Measurements from ENCODE around the gene PARVA. TPM values are rescaled to one million over a fixed set of nuclear protein-coding genes. Genes with fewer than 3 reads are reported as not detected.

Gene PARVA
- total RNA-seq, 4 donors from 2014 or later: 10.0 to 25.0 (median 14.2) TPM

- intact Hi-C loops (cut with DNase I; ENCODE audit: low total_unique reads): loop anchor here (5.0 kb wide), 1 partner anchor 1260 kb away; no protein-coding TSS in a partner anchor
- TF ChIP-seq CTCF (IDR thresholded peaks at IDR 0.05): no peak
- no peak for TF ChIP-seq POLR2A (IDR thresholded peaks at IDR 0.05)
- H3K4me3 ChIP-seq (ENCODE audit: low read depth, poor library complexity, severe bottlenecking): no peak overlapping the region
- no peak for DNase-seq (ENCODE audit: low spot score in 2 of 2)
- WGBS, 2 donors: 66 to 69% methylated on average over 5 of the region's 5 CpGs
Observed at GRCh38 chr11:12456651-12457579, 79.5 kb downstream of the PARVA start.

DNA sequence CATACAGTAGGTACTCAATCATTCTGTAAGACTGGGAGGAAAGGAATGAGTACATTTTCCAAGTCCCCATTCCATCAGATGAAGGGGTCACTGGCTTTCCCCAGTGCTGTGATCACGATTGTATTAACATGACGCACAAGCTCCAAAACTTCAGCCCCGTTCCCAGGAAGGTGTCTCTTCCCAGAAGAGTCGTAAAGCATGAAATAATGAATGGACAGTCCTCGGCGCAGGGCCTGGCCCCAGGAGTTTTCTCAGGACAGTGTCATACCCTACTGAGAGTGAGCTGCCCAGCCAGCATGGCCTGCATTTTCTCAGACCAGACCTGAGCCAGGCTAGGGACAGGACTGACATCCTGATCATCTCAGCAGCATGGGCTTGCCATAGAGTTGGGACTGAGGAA lies 80.7 kb downstream of the PARVA start:
- WGBS, 2 donors: 82 to 87% methylated on average over 6 of the region's 6 CpGs
- intact Hi-C loops (cut with DNase I; ENCODE audit: low total_unique reads): loop anchor here (5.0 kb wide), 1 partner anchor 1259 kb away; no protein-coding TSS in a partner anchor
- no peak overlapping the region for H3K4me3 ChIP-seq (ENCODE audit: low read depth, poor library complexity, severe bottlenecking)
- TF ChIP-seq CTCF (IDR thresholded peaks at IDR 0.05) (no peak), POLR2A (IDR thresholded peaks at IDR 0.05) (no peak)
- no peak for DNase-seq (ENCODE audit: low spot score in 2 of 2)

- WGBS, 2 donors: 83 to 92% methylated on average over 5 of the region's 5 CpGs
- intact Hi-C loops (cut with DNase I; ENCODE audit: low total_unique reads): loop anchor here (5.0 kb wide), 1 partner anchor 1258 kb away; no protein-coding TSS in a partner anchor
- TF ChIP-seq CTCF (IDR thresholded peaks at IDR 0.05) (no peak), POLR2A (IDR thresholded peaks at IDR 0.05) (no peak)
- H3K4me3 ChIP-seq (ENCODE audit: low read depth, poor library complexity, severe bottlenecking): no peak overlapping the region
- no peak for DNase-seq (ENCODE audit: low spot score in 2 of 2)
Observed at GRCh38 chr11:12459374-12459773, 82.0 kb downstream of the PARVA start.

DNA sequence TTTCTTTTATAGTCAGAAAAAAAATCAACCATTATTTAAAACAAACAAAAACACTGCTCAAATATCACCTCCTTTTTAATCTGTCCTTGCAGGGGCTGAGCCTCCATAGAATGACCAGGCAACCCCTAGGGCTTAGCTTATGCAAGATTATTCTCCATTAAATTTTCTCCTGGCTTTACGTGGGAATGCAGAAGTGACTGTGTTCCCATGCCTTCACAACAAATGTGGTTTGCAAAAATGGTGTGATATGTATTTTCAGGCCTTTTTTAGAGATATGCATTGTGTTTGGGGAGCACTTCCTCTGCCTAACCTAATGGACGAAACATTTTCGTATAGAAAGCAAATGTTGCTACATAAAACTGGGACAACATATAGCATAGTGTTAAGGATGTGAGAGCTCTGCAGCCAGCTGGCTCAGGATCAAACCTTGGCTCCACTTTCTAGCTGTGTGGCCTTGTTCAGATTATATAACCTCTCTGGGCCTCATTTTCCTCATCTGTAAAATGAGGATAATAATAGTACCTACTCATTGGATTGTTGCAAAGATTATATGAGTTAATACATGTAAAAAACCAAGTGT lies 82.6 kb downstream of the PARVA start:
- 85 to 89% methylated on average over 3 of the region's 3 CpGs for WGBS, 2 donors
- no peak for TF ChIP-seq POLR2A (IDR thresholded peaks at IDR 0.05)
- no peak for TF ChIP-seq CTCF (IDR thresholded peaks at IDR 0.05)
- intact Hi-C loops (cut with DNase I; ENCODE audit: low total_unique reads): loop anchor here (5.0 kb wide), 1 partner anchor 1257 kb away; no protein-coding TSS in a partner anchor
- H3K4me3 ChIP-seq (ENCODE audit: low read depth, poor library complexity, severe bottlenecking): no peak overlapping the region
- DNase-seq (ENCODE audit: low spot score in 2 of 2): no peak

DNA sequence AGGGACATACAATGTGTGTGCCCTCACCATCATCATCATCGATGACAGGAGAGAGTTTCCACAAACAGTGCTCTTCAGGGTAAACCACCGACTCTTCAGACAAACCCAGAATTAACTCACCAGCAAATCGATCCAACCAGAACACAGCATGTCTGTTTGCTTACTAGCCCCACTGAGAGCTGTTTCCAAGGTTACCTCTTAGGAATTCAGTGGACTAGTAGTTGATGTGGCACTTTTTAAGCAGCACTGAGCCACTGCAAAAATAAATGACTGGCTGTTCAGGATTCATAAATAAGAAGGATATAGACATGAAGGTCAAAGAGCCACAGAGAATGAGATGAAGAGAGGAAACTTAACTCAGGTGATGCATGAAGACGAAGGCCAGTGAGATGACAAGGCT lies 83.1 kb downstream of the PARVA start:
- intact Hi-C loops (cut with DNase I; ENCODE audit: low total_unique reads): no loop called here

More for the DNA sequence above, 83.1 kb downstream of the PARVA start:
- TF ChIP-seq CTCF (IDR thresholded peaks at IDR 0.05): no peak
- TF ChIP-seq POLR2A (IDR thresholded peaks at IDR 0.05): no peak
- 85 to 86% methylated on average over 4 of the region's 4 CpGs for WGBS, 2 donors
- no peak overlapping the region for H3K4me3 ChIP-seq (ENCODE audit: low read depth, poor library complexity, severe bottlenecking)
- no peak for DNase-seq (ENCODE audit: low spot score in 2 of 2)

Data from lower leg skin (tissue), 4 donors.